B cell (primary cell): ENCODE results near the gene SH3GL1.

ENCODE experiments used
- EZH2 ChIP-seq: IDR thresholded peaks from 2 replicates; pipeline ENCODE4 v1.6.1; 2012; ENCODE audit warnings: borderline replicate concordance, low read depth, mild to moderate bottlenecking, moderate library complexity, low read length; ENCODE audit not compliant: insufficient read depth, poor library complexity, severe bottlenecking
- TF ChIP-seq, protein P1 (sequence below): fragments of 200-600 bp; IDR thresholded peaks from one replicate; pipeline ENCODE4 v1.8.0; 2022; ENCODE audit warnings: antibody characterized with exemption, mild to moderate bottlenecking

GRCh38 chr19:4399812-4400134 lies 574 bp downstream of the SH3GL1 start:
- TF ChIP-seq, protein P1, sequence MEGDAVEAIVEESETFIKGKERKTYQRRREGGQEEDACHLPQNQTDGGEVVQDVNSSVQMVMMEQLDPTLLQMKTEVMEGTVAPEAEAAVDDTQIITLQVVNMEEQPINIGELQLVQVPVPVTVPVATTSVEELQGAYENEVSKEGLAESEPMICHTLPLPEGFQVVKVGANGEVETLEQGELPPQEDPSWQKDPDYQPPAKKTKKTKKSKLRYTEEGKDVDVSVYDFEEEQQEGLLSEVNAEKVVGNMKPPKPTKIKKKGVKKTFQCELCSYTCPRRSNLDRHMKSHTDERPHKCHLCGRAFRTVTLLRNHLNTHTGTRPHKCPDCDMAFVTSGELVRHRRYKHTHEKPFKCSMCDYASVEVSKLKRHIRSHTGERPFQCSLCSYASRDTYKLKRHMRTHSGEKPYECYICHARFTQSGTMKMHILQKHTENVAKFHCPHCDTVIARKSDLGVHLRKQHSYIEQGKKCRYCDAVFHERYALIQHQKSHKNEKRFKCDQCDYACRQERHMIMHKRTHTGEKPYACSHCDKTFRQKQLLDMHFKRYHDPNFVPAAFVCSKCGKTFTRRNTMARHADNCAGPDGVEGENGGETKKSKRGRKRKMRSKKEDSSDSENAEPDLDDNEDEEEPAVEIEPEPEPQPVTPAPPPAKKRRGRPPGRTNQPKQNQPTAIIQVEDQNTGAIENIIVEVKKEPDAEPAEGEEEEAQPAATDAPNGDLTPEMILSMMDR, result no peak
- TF ChIP-seq EZH2, result no peak
